GM23338 (cell line): Measurements from ENCODE around the gene KLF7.

Experiments
- CREB1 ChIP-seq: fragments of 250-450 bp; sonication (Bioruptor Pico); IDR thresholded peaks from 2 replicates; pipeline ENCODE4 v1.5.0; 2020; ENCODE audit warnings: low read depth, mild to moderate bottlenecking, moderate library complexity
- EZH2 ChIP-seq: fragments of 200-600 bp; sonication (generic); IDR thresholded peaks from one replicate; pipeline ENCODE4 v1.8.0; 2017; ENCODE audit warnings: antibody characterized with exemption, mild to moderate bottlenecking, low read depth; ENCODE audit not compliant: unreplicated experiment
- EZH2phosphoT487 ChIP-seq: fragments of 200-600 bp; sonication (generic); IDR thresholded peaks from one replicate; pipeline ENCODE4 v1.8.1; 2018; ENCODE audit warnings: antibody characterized with exemption; ENCODE audit not compliant: unreplicated experiment
- JUNB ChIP-seq: IDR thresholded peaks from one replicate; pipeline ENCODE4 v1.6.1; 2016; ENCODE audit warnings: antibody characterized with exemption; ENCODE audit not compliant: unreplicated experiment
- NANOG ChIP-seq: IDR thresholded peaks from 2 replicates; pipeline ENCODE4 v1.6.1; 2016; ENCODE audit warnings: antibody characterized with exemption, borderline replicate concordance
- POLR2AphosphoS5 ChIP-seq: IDR thresholded peaks from 2 replicates; pipeline ENCODE4 v1.6.1; 2016; ENCODE audit warnings: antibody characterized with exemption, low read depth
- STAT1 ChIP-seq: IDR thresholded peaks from one replicate; pipeline ENCODE4 v1.6.1; 2016; ENCODE audit warnings: antibody characterized with exemption; ENCODE audit not compliant: unreplicated experiment
- ZNF114 ChIP-seq: fragments of 250-450 bp; sonication (Bioruptor Pico); IDR thresholded peaks from 2 replicates; pipeline ENCODE4 v1.5.0; 2020; ENCODE audit warnings: mild to moderate bottlenecking, moderate library complexity
- TF ChIP-seq, protein P1 (sequence below), 2 experiments: fragments of 200-600 bp in 1 of 2; sonication (generic) in 1 of 2; conservative IDR thresholded peaks; 2 replicates each; pipeline versions ENCODE4 v1.5.1 to v1.6.1; 2016 to 2017; ENCODE audit warnings: antibody characterized with exemption in 2 of 2, low read depth in 2 of 2, mild to moderate bottlenecking in 2 of 2, moderate library complexity in 1 of 2
- TF ChIP-seq, protein P2 (sequence below): IDR thresholded peaks from one replicate; pipeline ENCODE4 v1.6.1; 2018; ENCODE audit warnings: antibody characterized with exemption; ENCODE audit not compliant: unreplicated experiment

DNA sequence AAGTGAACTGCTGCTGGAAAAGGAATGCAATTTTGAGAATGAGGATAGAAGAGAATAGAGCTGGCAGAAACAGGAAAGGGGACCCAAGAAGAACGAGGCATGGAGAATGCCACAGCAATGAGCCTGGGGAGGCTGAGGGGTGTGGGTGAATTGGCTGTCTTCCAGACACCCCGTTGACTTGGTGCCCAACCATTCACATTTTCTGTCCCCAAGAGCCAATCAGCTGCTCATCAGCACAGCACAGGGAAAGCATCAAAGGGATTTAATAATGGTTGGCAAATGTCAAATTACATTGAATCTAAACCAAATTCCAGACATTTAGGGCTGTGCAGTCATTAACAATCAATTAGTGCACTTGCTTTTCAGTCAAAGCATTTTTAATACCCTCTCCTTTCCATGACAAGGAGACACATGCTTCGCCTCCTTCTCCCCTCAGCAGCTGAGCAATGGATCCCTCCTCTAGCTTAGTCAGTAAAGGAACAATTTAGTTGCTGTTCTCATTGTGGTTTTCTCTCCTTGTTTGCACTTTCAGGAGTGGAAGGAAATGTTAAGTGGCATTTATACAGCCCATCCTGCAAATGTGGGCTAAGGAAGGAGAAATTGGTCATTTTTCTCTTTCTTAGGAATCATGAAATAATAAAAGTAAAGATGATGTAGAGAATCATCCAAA lies 98.8 kb downstream of the KLF7 start:
- TF ChIP-seq, protein P1, sequence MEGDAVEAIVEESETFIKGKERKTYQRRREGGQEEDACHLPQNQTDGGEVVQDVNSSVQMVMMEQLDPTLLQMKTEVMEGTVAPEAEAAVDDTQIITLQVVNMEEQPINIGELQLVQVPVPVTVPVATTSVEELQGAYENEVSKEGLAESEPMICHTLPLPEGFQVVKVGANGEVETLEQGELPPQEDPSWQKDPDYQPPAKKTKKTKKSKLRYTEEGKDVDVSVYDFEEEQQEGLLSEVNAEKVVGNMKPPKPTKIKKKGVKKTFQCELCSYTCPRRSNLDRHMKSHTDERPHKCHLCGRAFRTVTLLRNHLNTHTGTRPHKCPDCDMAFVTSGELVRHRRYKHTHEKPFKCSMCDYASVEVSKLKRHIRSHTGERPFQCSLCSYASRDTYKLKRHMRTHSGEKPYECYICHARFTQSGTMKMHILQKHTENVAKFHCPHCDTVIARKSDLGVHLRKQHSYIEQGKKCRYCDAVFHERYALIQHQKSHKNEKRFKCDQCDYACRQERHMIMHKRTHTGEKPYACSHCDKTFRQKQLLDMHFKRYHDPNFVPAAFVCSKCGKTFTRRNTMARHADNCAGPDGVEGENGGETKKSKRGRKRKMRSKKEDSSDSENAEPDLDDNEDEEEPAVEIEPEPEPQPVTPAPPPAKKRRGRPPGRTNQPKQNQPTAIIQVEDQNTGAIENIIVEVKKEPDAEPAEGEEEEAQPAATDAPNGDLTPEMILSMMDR (conservative IDR thresholded peaks at IDR 0.05; ENCODE audit: low read depth in 2 of 2): no peak
- no peak for TF ChIP-seq EZH2phosphoT487
- no peak for TF ChIP-seq EZH2
- TF ChIP-seq CREB1 (CRISPR knock-in tag): no peak
- TF ChIP-seq, protein P2, sequence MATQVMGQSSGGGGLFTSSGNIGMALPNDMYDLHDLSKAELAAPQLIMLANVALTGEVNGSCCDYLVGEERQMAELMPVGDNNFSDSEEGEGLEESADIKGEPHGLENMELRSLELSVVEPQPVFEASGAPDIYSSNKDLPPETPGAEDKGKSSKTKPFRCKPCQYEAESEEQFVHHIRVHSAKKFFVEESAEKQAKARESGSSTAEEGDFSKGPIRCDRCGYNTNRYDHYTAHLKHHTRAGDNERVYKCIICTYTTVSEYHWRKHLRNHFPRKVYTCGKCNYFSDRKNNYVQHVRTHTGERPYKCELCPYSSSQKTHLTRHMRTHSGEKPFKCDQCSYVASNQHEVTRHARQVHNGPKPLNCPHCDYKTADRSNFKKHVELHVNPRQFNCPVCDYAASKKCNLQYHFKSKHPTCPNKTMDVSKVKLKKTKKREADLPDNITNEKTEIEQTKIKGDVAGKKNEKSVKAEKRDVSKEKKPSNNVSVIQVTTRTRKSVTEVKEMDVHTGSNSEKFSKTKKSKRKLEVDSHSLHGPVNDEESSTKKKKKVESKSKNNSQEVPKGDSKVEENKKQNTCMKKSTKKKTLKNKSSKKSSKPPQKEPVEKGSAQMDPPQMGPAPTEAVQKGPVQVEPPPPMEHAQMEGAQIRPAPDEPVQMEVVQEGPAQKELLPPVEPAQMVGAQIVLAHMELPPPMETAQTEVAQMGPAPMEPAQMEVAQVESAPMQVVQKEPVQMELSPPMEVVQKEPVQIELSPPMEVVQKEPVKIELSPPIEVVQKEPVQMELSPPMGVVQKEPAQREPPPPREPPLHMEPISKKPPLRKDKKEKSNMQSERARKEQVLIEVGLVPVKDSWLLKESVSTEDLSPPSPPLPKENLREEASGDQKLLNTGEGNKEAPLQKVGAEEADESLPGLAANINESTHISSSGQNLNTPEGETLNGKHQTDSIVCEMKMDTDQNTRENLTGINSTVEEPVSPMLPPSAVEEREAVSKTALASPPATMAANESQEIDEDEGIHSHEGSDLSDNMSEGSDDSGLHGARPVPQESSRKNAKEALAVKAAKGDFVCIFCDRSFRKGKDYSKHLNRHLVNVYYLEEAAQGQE: no peak
- no peak for TF ChIP-seq POLR2AphosphoS5
- TF ChIP-seq ZNF114 (CRISPR knock-in tag): no peak
- TF ChIP-seq JUNB: no peak
- no peak for TF ChIP-seq STAT1
- no peak for TF ChIP-seq NANOG
